Effector CD8-positive, alpha-beta T cell (primary cell): Measurements from ENCODE around the gene CELF4.

Experiments used
- DNase-seq: peaks from one replicate; lab custom pipeline; 2025; lab: John Stamatoyannopoulos, UW
- total RNA-seq, 4 experiments: gene quantifications; one replicate each; lab custom pipeline; 2026; lab: John Stamatoyannopoulos, UW

The CELF4 gene
- 0 to 0.98 (median 0) reads per million in 4 experiments for total RNA-seq

DNA sequence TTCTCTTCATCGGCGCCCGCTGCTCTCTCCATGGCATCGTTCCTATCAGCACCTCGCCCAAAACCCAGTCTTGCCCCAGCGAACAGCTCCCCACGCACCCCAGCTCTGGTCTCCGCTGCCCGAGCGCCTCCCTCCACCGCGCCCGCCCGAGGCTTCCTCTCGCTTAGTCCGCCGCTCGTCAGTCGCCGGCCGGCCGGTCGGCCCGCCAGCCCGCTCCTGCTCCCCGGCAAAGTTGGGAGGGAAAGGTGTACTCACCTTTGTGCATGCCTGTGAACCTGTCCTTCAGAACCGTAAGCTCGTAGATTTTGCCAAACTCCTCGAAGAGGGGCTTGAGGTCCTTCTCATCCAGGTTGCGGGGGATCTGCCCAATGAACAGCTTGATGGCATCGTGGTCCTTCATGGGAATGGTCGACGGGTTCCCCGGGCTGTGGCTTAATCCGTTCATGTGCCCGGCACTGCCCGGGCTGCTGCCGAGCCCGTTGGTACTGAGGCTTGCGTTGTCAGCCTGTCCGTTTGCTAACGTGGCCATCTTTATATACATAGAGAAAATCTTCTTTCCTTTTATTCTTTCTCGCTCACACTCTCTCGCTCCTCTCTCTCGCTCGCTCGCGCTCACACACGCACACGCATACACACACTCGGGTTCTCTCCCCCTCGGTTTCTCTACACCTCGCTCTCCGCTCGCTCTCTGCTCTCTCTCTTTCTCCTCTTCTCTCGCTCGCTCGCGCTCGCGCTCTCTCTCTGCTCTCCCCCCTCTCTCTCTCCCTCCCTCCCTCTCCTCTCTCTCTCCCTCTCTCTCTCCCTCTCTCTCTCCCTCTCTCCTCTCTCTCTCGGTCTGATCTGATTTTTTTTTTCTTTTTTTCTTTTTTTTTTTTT, at the start of gene CELF4:
CELF4 (minus strand) TSS at position 698 of the 876 bp plus-strand sequence.
- DNase-seq = no peak

GRCh38 chr18:37613253-37613565, 47.6 kb upstream of the CELF4 start:
- DNase-seq = no peak

- DNase-seq = no peak
Measured at GRCh38 chr18:37612524-37613252, 47.1 kb upstream of the CELF4 start.

DNA sequence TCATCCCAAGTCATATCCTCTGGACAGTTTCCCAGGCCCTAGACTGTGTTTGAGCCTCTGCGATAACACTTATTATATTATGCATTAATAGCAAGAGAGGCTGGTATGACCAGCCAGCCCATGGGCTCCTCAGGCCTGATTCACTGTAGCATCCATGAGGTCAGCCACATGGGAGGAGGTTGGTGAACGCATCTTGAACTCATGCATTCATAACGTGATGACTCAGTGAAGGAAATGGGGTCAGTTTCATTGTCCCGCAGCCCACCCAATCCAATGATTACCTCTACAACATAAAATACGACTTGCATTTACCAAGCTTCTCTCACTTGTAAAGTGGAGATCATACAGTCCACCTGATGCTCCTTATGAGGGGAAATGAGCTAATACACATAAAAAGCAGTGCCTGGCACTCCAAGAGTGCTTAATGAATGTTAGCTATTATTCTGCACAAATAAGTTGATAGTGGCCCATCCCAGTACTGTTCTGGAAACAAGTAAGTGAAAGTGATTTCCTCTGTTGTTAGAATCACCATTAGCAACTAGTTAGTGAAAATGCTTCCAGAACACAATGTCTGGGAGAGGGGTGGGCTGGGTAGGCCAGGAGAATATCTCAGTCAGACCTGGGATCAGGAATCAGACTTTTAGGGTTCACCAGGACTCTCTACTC, 46.1 kb upstream of the CELF4 start:
- DNase-seq = no peak

- no peak for DNase-seq
Measured at GRCh38 chr18:37608876-37609275, 43.3 kb upstream of the CELF4 start.

DNA sequence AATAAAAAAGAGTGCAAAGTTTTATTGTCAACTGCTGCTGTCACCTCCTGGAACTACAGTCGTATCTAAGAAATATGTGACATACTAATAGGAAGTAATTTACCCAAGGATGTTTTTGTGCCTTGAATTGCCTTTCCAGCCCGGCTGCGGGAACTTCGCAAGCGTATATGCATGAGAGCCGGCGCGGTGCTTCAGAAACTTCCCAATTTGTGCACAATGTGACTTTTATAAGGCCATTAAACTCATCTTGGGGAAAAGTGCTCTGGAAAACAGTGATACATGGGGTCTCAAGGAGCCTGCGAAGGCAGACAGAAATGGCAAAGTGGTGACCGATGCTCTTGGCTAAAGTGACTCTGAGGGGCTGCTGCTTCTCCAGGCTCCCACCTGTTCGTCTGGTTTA, 41.7 kb upstream of the CELF4 start:
- DNase-seq = no peak

DNA sequence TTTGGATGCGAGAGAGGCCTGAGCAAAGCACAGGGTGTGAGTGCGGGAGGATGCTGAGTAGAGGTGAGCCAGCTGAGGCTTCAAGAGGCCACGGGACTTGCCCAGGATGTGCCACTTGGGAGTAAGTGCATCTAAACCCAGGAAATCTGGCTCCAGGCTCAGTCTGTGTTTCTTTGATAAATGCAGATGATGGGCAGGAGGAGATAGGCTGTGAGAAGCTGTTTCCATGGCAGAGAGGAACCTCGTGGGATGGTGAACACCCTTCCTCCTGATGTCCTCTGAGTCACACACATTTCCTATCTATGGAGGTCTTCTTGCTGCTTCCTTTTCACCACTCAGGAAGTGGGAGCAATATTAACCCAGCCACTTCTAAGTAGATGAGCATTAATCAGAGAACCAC, 38.4 kb upstream of the CELF4 start:
- no peak for DNase-seq

DNA sequence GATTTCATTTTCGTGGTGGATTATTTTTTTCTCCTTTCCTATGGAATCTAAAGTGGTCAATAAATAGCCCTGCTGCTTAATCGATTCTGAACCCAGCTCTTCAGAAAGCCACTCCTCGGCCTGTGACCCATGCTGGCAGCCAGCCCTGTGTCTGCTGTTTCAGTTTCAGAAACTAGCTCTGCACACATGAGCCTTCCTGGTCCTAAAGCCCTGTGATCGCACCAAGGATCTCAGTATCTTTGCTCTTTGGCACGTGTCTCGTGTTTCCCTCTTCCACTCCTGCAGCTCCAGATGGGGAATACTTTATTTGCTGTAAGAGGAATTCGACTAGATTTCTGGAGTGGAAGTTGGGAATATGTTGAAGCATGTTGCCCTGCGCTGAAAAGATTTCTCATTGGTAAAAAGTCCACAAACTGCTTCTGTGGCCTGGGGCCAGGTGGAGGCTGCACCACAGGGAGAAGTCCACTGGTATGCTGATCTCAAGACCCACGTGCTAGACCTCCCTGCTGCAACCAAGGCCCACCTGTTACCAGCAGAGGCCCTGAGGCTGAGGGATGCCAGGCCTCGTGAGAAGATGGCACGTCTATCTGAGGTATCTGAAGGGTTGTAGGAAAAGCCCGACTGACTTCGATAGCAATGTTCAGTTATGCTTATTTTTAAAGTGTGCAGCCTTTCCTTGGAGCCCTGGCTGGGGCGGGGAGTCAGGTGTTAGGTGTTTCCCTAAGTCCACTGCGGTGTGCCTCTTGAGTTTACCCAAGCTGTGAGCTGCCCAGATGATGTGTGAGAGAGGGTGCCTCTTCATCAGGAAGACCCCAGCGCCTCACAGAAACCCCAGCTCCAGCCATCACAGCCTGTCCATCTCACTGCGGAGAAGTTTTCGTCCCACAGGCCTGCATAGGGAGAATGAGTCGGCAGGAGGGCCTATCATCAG, 33.6 kb upstream of the CELF4 start:
- DNase-seq = no peak

DNA sequence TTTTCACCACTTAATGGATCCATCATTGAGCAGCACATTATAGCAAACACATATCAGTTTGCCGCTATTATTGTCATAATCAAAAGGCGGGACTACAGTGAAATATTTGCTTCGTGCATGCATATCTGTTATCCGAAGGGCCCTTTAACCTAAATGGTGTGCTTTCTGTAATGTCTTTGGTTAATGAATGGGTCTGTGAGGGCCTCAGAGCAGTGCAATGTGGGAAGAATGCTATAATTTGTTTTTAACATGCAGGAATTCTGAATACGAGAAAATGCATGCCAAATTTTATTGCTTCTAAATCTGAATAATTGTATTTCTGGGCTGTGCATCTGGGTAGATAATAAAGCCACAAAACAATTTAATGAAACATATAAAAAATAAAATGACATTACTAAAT, 32.8 kb upstream of the CELF4 start:
- DNase-seq = no peak

DNA sequence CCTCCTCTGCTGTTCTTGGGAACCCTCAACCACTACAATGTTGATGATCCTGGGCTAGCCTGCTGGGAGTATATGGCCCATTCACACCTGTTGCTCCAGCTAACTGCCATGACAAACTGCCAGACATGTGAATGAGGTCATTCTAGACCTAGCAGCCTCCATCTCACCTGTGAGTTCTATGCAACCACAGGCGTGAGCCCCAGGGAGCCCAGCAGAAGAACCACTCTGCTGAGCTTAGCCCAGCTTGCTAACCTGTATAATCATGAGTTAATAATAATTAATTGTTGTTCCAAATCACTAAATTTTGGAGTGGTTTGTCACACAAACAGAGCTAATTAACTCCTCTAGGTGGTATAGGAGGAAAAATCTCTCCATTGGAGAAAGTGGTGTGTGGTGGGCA, 24.7 kb upstream of the CELF4 start:
- DNase-seq = no peak

DNA sequence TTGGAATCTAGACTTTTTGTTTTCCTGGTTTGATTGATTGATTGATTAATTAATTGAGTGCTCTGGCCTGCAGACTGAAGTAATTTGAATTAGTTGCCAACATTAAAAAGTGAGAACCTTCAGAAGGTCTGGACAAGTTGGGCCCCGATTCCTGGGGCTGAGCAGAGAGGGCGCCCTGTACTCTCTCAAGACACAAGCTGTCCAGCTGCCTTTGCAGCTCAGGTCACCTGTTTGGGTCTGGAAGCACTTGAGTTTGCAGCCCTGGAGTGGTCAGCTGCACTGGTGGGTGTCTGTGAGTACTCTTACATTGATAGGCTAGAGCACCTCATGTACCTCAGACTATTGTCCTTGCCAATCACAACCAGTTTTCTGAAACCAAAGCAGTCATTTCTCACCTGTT, 22.7 kb upstream of the CELF4 start:
- no peak for DNase-seq

- DNase-seq = no peak
Measured at GRCh38 chr18:37586656-37587225, 21.1 kb upstream of the CELF4 start.

DNA sequence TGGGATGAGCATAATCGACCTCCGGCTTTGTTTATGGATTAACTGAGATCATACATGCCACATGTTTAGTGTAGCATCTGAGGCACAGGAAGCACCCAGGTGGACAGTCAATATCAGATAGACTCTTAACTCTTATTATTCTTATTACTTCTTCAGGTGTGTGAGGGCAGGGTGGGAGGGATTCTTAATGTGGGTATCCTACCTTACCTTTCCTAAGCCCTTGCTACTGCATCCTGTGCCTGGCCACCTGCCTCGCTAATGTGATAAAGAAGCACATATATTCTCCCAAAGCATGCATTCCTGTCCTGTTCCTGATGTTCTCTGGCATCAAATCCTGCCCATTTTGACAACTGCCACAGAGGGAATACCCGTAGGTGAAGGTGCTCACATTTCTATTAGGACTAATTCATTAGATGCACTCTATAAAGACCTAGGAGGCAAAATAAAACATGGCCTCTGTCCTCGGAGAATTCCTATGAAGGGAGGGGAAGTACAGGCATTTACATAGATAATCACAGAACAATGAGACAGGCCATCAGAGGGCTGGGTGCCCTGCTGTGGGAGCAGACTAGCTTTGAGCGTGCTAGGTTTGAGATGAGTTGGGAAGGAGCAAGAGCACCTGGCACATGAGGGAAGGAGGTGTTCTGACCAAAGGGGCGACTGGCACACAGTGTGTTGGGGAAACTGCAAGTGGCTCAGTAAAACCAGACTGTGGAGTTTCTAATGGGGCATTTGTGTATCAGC, 19.5 kb upstream of the CELF4 start:
- DNase-seq = no peak

- DNase-seq = no peak
Measured at GRCh38 chr18:37584217-37584616, 18.6 kb upstream of the CELF4 start.

DNA sequence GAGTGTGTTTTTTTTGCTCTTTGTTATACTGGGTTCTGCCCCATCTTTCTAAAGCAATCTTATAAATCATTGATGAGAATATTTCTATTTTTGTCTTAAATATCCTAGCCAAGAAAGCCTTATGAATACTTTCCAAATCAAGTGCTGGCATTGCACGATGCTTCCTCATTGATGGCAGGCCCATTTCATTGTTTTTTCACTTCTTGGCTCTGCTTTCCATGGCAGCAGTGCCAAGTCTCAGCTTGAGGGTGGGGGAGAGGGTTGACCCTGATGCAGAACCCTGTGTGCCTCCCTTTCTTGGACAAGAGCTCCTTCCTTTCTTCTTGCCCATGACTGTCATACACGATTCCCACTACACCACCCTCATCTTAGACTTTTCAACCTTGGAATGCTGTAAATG, 16.7 kb upstream of the CELF4 start:
- no peak for DNase-seq

- no peak for DNase-seq
Measured at GRCh38 chr18:37578886-37579513, 13.4 kb upstream of the CELF4 start.

GRCh38 chr18:37578182-37578678, 12.6 kb upstream of the CELF4 start:
- no peak for DNase-seq

GRCh38 chr18:37577051-37577611, 11.5 kb upstream of the CELF4 start:
- DNase-seq = no peak

GRCh38 chr18:37575646-37576045, 10.0 kb upstream of the CELF4 start:
- no peak for DNase-seq

- DNase-seq = no peak
Measured at GRCh38 chr18:37574113-37574512, 8.5 kb upstream of the CELF4 start.
